Activated CD4-positive, alpha-beta T cell treated with anti-CD3 and anti-CD28 coated beads, Interleukin-2, amount 50 U/mL, for 1 hour (primary cell): ENCODE results near the gene OR52M1.
"Not testable (repeated sequence)": the region's sequence is repeated elsewhere in the genome, so short reads cannot be mapped to it uniquely, and the experiment has no call there.

Experiments
- DNase-seq: peaks from one replicate; pipeline ENCODE4 v3.0.0-alpha.2; 2020

Gene OR52M1

GRCh38 chr11:4544891-4545290 is at the start of gene OR52M1:
Gene OR52M1 (plus strand): TSS chr11:4545191. CDS start chr11:4545191, 0 bp downstream.
- no peak for DNase-seq

DNA sequence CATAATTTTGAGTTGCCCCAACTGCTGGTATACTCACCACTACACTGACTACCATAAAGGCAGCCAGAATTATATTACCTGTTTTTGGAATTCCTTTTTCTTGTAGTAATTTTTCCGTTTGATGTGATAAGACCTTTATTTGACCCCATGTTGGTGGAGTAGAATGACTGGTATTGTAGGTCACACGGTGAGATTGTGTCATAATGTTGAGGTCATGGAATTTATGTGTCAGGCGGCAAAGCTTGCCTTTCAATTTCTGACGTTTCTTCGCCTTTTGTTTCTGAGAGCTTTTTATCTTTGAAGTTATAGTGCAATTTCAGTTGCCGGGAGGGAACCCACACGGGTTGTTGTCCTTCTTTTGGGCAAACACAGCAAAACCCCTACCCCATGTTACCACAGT is 49.5 kb upstream of the OR52M1 start:
- no peak for DNase-seq

GRCh38 chr11:4495986-4496385 is 49.0 kb upstream of the OR52M1 start:
- DNase-seq = no peak

- DNase-seq = no peak
Measured at GRCh38 chr11:4496557-4497248, 48.3 kb upstream of the OR52M1 start.

DNA sequence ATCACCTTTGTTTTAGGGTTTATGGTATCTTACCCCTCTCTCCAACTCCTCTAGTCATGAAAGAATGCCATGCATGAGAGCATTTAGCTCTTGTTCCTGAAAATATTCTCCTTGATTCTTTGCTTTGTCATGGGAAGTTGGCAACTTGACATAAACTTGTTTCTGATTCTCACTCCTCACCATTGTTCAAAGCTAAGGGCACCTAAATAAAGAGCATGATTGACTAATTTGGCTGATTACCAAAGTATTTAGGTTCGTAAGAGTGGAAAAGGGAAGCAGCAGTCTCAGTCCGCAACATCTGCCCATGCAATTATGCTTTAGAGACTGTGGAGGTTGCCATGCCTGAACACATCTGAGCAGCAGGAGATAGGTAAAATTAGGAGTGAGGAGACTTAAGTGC is 36.1 kb upstream of the OR52M1 start:
- DNase-seq = no peak

- DNase-seq = no peak
Measured at GRCh38 chr11:4511282-4512245, 33.4 kb upstream of the OR52M1 start.

DNA sequence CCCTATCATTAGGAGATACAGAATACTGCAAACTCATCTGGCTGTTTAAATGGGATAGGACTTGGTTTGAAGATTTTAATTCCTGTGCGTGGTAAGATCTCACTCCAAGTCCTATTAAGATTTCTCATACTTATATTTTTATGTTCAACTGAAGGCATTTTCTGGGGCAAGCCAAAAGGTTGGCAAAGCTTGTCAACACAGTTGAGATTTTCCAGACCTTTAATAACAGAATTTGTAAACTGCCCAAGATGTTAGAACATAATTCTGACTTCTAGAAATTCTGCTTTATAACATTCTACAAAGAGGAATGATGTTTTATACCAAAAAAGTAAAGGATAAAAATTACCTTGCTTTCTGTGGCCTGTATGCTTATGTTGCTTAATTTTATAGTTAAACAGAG is 30.8 kb upstream of the OR52M1 start:
- no peak for DNase-seq

GRCh38 chr11:4522339-4522738 is 22.7 kb upstream of the OR52M1 start:
- no peak for DNase-seq

GRCh38 chr11:4522752-4523151 is 22.2 kb upstream of the OR52M1 start:
- no peak for DNase-seq

DNA sequence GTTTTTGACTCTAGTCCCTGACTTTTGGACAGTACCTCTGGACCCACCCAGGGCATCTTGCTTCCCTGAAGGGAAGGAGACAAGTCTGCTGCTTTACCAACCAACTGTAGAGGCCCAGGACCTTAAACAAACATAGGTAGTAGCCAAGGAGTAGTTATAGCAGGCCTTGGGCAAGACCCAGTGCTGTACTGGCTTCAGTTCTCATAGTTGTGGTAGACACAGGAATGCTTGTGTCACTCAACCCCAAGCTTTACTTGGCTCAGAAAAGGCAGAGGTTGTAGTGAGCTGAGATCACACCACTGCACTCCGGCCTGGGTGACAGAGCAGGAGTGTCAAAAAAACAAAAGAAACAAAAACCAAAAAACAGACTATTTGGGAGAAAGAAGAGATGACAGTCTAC is 21.3 kb upstream of the OR52M1 start:
- DNase-seq = no peak

DNA sequence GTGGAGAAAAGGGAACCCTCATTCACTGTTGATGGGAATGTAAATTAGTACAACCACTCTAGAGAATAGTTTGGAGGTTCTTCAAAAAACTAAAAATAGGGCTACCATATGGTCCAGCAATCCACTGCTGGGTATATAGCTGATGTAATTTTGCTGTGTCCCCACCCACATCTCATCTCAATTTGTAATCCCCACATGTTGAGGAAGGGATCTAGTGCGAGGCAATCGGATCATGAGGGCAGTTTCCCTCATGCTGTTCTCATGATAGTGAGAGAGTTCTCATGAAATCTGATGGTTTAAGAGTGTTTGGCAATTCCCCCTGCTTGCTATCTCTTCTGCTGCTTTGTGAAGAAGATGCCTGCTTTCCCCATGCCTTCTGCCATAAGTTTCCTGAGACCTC is 17.1 kb upstream of the OR52M1 start:
- DNase-seq = no peak

DNA sequence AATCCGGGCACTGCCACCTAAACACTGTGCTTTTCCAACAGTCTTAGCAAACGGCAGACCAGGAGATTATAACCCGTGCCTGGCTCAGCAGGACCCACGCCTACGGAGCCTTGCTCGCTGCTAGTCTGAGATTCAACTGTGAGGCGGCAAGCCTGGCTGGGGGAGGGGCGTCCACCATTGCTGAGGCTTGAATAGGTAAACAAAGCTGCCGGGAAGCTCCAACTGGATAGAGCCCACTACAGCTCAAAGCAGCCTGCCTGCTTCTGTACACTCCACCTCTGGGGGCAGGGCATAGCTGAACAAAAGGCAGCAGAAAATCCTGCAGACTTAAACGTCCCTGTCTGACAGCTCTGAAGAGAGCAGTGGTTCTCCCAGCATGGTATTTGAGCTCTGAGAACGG is 13.3 kb upstream of the OR52M1 start:
- not testable (repeated sequence) for DNase-seq

GRCh38 chr11:4539603-4540219 is 5.3 kb upstream of the OR52M1 start:
- peak; percentile 37 for DNase-seq

DNA sequence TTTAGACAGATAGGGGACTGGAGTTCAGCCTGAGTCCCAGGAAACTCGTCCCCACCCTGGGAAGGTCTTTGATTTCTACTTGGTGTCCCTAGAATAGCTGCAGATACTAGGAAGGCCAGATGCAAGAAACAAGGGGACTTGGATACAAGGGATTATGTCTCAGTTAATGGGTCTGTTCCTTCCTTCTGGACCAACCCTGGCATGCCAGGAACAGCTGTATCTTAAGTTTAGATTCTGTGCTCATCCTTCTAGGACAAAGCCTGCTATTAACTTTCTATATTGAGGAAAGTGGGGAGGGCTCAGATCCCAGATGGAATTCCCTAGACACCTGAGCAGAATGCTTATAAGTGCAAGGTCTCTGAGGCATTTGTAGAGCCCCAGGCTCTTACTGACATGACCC is 3.9 kb upstream of the OR52M1 start:
- DNase-seq = no peak

DNA sequence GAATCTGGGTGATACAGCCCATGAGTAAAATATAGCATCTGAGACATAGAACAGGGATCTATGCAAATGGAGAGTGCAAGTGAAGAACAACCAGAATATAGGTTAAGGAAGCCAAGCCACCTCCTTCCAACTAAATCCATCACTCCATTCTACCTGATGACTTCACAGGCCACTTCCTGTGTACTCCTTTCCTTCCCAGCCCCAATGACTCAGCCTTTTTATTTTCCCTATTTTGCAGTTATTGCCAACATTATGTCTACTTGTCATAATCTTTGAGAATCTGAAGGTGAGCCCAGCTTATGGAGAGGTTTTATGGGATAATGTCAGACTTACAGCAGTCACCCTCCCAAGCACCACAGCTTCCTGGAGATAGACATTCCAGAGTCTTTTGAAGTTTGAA is 1.4 kb upstream of the OR52M1 start:
- no peak for DNase-seq

DNA sequence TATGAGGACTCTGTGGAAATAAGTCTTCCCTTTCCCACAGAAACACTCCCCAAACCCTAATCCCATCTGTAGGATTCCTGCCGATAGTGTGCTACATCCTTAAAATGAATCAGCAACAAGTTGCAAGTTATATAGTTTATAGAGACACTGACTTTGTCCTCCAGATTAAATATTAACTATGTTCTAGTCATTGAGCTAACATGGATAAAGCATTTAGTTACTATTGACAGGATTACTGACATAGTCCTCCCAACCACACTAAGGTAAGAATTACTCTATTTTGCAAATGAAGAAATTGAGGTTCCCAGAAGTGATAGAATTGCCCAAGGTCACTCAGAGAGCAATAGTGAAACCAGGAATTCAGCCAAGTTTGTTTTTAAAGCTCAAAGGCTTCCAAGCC is 1.9 kb downstream of the OR52M1 start:
- no peak for DNase-seq

DNA sequence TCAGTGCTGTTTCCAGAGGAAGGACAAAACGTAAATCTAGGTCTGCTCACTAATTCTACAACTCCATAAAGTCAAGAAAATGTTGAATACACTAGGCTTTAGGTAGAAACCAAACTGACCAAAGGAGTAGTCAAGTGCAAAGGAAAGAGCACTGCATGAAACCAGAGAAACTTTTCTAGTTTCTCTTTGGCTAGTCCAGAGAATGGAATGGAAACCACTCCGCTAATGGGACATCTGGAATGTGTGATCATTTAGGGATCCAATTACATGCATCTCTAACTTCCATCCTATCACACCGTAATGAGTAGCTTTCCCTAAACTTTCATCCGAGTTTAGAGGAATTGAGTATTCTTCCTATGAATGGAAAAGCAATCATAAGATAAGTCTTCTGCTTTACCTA is 2.4 kb downstream of the OR52M1 start:
- no peak for DNase-seq

DNA sequence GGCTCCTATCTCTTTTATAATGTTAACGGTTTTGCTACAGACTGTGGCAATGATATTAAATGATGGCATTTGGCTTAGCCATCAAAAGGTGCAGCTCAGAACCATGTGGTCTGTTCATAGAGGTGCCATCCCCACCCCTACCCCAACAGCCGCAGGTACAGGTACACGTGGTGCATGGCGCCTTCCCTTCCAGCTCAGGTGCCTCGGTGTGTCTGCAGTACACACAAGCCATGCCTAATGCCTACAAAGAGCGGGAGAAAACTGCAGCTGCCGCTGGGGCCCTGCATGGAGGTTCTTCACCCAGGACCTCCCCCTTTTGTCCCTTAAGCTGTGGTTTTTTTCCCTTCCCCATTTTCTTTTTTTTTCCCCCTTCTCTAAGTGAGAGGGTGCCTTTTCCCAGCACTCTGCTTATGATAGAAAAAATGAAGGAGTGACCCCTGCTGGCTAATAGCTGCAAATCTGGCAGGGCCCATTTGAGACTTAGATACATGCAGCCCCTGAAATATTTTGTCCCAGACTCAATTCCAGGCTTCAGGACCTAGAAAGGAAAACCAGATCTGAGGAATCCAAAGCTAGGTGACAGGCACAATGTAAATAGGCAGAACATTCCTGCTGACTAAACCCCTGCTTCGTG is 6.5 kb downstream of the OR52M1 start:
- DNase-seq = no peak

DNA sequence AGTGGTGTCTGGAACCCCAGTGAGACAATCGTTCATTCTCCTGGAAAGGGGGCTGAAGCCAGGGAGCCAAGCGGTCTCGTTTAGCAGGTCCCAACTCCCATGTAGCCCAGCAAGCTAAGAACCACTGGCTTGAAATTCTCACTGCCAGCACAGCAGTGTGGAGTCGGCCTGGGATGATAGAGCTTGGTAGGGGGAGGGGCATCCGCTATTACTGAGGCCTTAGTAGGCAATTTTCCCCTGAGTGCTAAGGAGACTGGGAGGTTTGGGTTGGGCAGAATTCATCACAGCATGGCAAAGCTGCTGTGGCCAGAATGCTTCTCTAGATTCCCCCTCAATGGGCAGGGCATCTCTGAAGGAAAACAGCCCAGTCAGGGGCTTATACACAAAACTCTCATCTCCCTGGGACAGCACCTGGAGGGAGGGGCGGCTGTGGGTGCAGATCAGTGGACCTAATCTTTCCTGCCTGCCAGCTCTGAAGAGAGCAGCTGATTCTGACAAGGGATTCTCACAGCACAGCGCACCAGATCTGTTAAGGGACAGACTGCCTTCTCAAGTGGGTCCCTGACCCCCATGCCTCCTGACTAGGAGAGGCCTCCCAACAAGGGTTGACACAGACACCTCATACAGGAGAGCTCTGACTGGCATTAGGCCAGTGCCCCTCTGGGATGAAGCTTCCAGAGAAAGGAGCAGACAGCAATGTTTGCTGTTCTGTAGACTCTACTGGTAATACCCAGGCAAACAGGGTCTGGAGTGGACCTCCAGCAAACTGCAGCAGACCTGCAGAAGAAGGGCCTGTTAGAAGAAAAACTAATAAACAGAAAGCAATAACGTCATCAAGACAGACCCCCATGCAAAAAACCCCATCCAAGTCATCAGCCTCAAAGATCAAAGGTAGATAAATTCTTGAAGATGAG is 14.8 kb downstream of the OR52M1 start:
- no peak for DNase-seq

- DNase-seq = no peak
Measured at GRCh38 chr11:4560467-4560866, 15.5 kb downstream of the OR52M1 start.

DNA sequence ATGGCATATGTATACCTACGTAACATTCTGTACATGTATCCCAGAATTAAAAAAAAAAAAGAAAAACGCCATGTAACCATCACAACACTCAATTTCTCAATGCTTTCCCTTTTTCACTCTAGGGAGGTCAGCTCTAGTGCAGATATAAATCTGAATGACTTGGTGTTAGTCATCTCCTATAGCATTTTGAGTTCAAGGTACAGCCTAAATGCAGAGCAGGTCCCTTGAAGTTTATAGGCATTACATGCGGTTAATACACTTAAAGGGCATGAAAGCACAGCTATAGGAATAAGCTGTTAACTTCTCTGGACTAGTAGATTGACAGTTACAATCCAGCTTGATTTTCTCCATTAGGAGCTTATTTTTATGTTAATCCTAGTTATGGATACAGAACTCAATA is 20.4 kb downstream of the OR52M1 start:
- DNase-seq = no peak

DNA sequence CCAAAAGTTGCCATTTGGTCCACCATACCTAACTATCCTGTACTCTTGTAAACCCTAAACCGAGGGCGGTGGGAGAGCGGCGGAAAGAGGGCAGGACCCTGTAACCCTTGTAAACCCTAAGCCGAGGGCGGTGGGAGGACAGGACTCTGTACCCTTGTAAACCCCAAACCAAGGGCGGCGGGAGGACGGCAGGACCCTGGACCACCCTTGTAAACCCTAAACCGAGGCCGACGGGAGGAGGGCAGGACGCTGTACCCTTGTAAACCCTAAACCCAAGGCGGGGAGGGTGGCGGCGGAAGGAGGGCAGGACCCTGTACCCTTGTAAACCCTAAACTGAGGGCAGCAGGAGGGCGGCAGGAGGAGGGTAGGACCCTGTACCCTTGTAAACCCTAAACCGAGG is 24.1 kb downstream of the OR52M1 start:
- no peak for DNase-seq
